Hepatocyte (in vitro differentiated cells): Measurements from ENCODE around the gene FOXO3.

Source experiments
- CTCF ChIP-seq: fragments of 200-600 bp; sonication (generic); IDR thresholded peaks from 2 replicates; pipeline ENCODE4 v1.5.1; 2016; ENCODE audit warnings: antibody characterized with exemption, mild to moderate bottlenecking; ENCODE audit not compliant: poor library complexity
- EZH2 ChIP-seq: fragments of 200-600 bp; sonication (generic); IDR thresholded peaks from 2 replicates; pipeline ENCODE4 v1.6.1; 2016; ENCODE audit warnings: antibody characterized with exemption, mild to moderate bottlenecking, borderline replicate concordance

- TF ChIP-seq CTCF (no peak), EZH2 (no peak)
Measured at GRCh38 chr6:108671175-108671574, 110.5 kb downstream of the FOXO3 start.
